Measurements from ENCODE around the gene CNN1.
"Not testable (repeated sequence)": the region's sequence is repeated elsewhere in the genome, so short reads cannot be mapped to it uniquely, and the experiment has no call there.

CNN1 gene

DNA sequence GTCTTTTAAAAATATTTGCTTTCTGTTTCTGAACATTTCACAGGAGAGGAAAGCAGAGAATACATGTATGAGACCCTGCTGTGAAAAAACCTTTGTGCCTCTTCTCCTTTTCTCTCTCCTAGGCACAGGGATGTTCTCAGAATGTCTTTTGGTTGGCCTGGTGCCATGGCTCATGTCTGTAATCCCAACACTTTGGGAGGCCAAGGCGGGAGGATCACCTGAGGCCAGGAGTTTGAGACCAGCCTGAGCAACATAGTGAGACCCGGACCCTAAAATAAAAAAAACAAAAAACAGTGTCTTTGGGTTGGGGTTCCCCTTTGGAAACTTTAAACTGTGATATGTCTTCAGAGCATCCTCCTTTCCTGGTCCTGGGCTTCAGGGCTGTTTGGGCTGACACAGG is 60.1 kb downstream of the CNN1 start:
- DNase-seq (ENCODE audit: low spot score) (no peak), FAIRE-seq (no peak)

DNA sequence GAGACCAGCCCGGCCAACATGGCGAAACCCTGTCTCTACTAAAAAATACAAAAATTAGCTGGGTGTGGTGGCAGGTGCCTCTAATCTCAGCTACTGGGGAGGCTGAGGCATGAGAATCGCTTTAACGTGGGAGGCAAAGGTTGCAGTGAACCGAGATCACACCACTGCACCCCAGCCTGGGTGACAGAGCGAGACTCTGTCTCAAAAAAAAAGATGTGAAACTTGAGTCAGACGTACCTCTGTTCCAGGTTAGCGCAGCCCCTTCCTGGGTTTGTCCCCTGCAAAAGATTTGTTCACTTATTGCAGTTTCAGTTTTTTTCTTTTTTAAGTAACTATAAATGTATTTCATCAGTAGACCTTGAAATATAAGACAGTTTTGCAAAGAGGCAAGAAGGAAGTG is 61.1 kb downstream of the CNN1 start:
- DNase-seq (ENCODE audit: low spot score); FAIRE-seq: not testable (repeated sequence)

Data from urothelium cell line (cell line).